Loucy (cell line): ENCODE results near the gene CTDSP2.
"Not testable (repeated sequence)": the region's sequence is repeated elsewhere in the genome, so short reads cannot be mapped to it uniquely, and the experiment has no call there.

Experiments used
- H2AFZ ChIP-seq: fragments of 200-600 bp; sonication (generic); 2 replicates; pipeline ENCODE4 v1.6.0; 2016; ENCODE audit warnings: antibody characterized with exemption, mild to moderate bottlenecking, low read length, moderate library complexity
- H3F3A ChIP-seq: fragments of 200-600 bp; 2 replicates; pipeline ENCODE4 v1.6.0; 2016; ENCODE audit warnings: antibody characterized with exemption, low read depth, mild to moderate bottlenecking
- H3K27me3 ChIP-seq: fragments of 200-600 bp; sonication (generic); 2 replicates; pipeline ENCODE4 v1.6.1; 2014; ENCODE audit warnings: low read length, mild to moderate bottlenecking; ENCODE audit not compliant: insufficient read depth, poor library complexity, severe bottlenecking
- H3K36me3 ChIP-seq: fragments of 200-600 bp; sonication (generic); 2 replicates; pipeline ENCODE4 v1.6.1; 2016; ENCODE audit warnings: low read length; ENCODE audit not compliant: insufficient read depth
- H3K4me1 ChIP-seq: fragments of 200-600 bp; sonication (generic); 2 replicates; pipeline ENCODE4 v1.5.1; 2014; ENCODE audit warnings: low read length, mild to moderate bottlenecking; ENCODE audit not compliant: insufficient read depth, poor library complexity, severe bottlenecking
- H3K4me2 ChIP-seq: fragments of 200-600 bp; sonication (generic); 2 replicates; pipeline ENCODE4 v1.6.0; 2014; ENCODE audit warnings: antibody characterized with exemption, low read length, low read depth, mild to moderate bottlenecking; ENCODE audit not compliant: poor library complexity, severe bottlenecking
- H3K4me3 ChIP-seq: fragments of 200-600 bp; sonication (generic); 2 replicates; pipeline ENCODE4 v1.5.1; 2014; ENCODE audit warnings: low read length, mild to moderate bottlenecking, mixed read lengths; ENCODE audit not compliant: poor library complexity, severe bottlenecking
- H3K79me2 ChIP-seq: fragments of 200-600 bp; sonication (generic); 2 replicates; pipeline ENCODE4 v1.6.1; 2014; ENCODE audit warnings: low read length; ENCODE audit not compliant: insufficient read depth
- H3K9ac ChIP-seq: fragments of 200-600 bp; sonication (generic); 2 replicates; pipeline ENCODE4 v1.6.0; 2014; ENCODE audit warnings: mild to moderate bottlenecking, low read depth, low read length, moderate library complexity; ENCODE audit not compliant: poor library complexity, severe bottlenecking
- H3K9me2 ChIP-seq: fragments of 200-600 bp; sonication (generic); replicated peaks from 2 replicates; pipeline ENCODE4 v1.6.1; 2016; ENCODE audit warnings: low read depth, low read length, mixed read lengths
- H3K9me3 ChIP-seq: fragments of 200-600 bp; sonication (generic); 2 replicates; pipeline ENCODE4 v1.6.1; 2014; ENCODE audit warnings: mild to moderate bottlenecking, antibody characterized with exemption, low read length, low read depth; ENCODE audit not compliant: insufficient read depth
- H4K20me1 ChIP-seq: fragments of 200-600 bp; sonication (generic); 2 replicates; pipeline ENCODE4 v1.6.0; 2014; ENCODE audit warnings: antibody characterized with exemption, low read length, mild to moderate bottlenecking; ENCODE audit not compliant: insufficient read depth, poor library complexity, severe bottlenecking
- CTCF ChIP-seq: fragments of 200-600 bp; sonication (generic); conservative IDR thresholded peaks from 2 replicates; pipeline ENCODE4 v1.5.1; 2014; ENCODE audit warnings: mild to moderate bottlenecking, antibody characterized with exemption, low read length
- EZH2phosphoT487 ChIP-seq: fragments of 200-600 bp; IDR thresholded peaks from 2 replicates; pipeline ENCODE4 v1.6.1; 2018; ENCODE audit warnings: antibody characterized with exemption, mild to moderate bottlenecking, moderate library complexity, borderline replicate concordance

Gene CTDSP2

GRCh38 chr12:57864442-57865083 is 18.0 kb upstream of the CTDSP2 start:
- no peak overlapping the region for H3K4me3 ChIP-seq
- no peak overlapping the region for H3K9ac ChIP-seq
- no peaks in the 10 kb centered on the region for H4K20me1 ChIP-seq
- H3K9me3 ChIP-seq: no peaks in the 10 kb centered on the region
- no peaks in the 10 kb centered on the region for H3K36me3 ChIP-seq
- H3K79me2 ChIP-seq: no peaks in the 10 kb centered on the region
- no peaks in the 10 kb centered on the region for H3K9me2 ChIP-seq
- H3K27me3 ChIP-seq: no peaks in the 10 kb centered on the region
- H3F3A ChIP-seq: no peaks in the 10 kb centered on the region
- H2AFZ ChIP-seq: no peak overlapping the region
- no peak for TF ChIP-seq CTCF
- TF ChIP-seq EZH2phosphoT487: no peak
- H3K4me1 ChIP-seq: no peaks in the 10 kb centered on the region
- H3K4me2 ChIP-seq: no peak overlapping the region

- H3K27me3 ChIP-seq: no peaks in the 10 kb centered on the region
- no peaks in the 10 kb centered on the region for H3K9me2 ChIP-seq
- H3K9me3 ChIP-seq: no peaks in the 10 kb centered on the region
- no peak overlapping the region for H2AFZ ChIP-seq
- H3K79me2 ChIP-seq: no peaks in the 10 kb centered on the region
- no peak overlapping the region for H3K4me2 ChIP-seq
- H3K36me3 ChIP-seq: no peaks in the 10 kb centered on the region
- TF ChIP-seq EZH2phosphoT487 (no peak), CTCF (no peak)
- no peak overlapping the region for H3K4me3 ChIP-seq
- no peaks in the 10 kb centered on the region for H3K4me1 ChIP-seq
- H4K20me1 ChIP-seq: no peaks in the 10 kb centered on the region
- no peak overlapping the region for H3K9ac ChIP-seq
- H3F3A ChIP-seq: no peaks in the 10 kb centered on the region
Observed at GRCh38 chr12:57863676-57864075, 17.1 kb upstream of the CTDSP2 start.

- H3K79me2 ChIP-seq: no peaks in the 10 kb centered on the region
- no peaks in the 10 kb centered on the region for H3K27me3 ChIP-seq
- H3K4me1 ChIP-seq: no peaks in the 10 kb centered on the region
- no peaks in the 10 kb centered on the region for H3K9me2 ChIP-seq
- H3K36me3 ChIP-seq: no peaks in the 10 kb centered on the region
- H3K9me3 ChIP-seq: no peaks in the 10 kb centered on the region
- no peak overlapping the region for H3K9ac ChIP-seq
- H3K4me3 ChIP-seq: no peak overlapping the region
- H2AFZ ChIP-seq: no peak overlapping the region
- H3K4me2 ChIP-seq: no peak overlapping the region
- H4K20me1 ChIP-seq: no peaks in the 10 kb centered on the region
- no peaks in the 10 kb centered on the region for H3F3A ChIP-seq
- TF ChIP-seq EZH2phosphoT487 (no peak), CTCF (no peak)
Observed at GRCh38 chr12:57861967-57862366, 15.4 kb upstream of the CTDSP2 start.

- not testable (repeated sequence) for H3K27me3 ChIP-seq, H3K9ac ChIP-seq, H2AFZ ChIP-seq, H3K4me1 ChIP-seq, H3F3A ChIP-seq, H3K36me3 ChIP-seq, H3K4me3 ChIP-seq, H3K79me2 ChIP-seq, H4K20me1 ChIP-seq, H3K9me2 ChIP-seq, H3K4me2 ChIP-seq, H3K9me3 ChIP-seq
Observed at GRCh38 chr12:57860883-57861282, 14.4 kb upstream of the CTDSP2 start.
